Measurements from ENCODE around the gene PCDHB3. TPM values are rescaled to one million over a fixed set of nuclear protein-coding genes. Genes with fewer than 3 reads are reported as not detected.
"Not testable (repeated sequence)": the region's sequence is repeated elsewhere in the genome, so short reads cannot be mapped to it uniquely, and the experiment has no call there.

The PCDHB3 gene
- total and polyA plus RNA-seq, 2 donors (not counting 3 experiments of a cell fraction or from before 2014, with no cell fraction given): 0.22 TPM; not detected in 1

DNA sequence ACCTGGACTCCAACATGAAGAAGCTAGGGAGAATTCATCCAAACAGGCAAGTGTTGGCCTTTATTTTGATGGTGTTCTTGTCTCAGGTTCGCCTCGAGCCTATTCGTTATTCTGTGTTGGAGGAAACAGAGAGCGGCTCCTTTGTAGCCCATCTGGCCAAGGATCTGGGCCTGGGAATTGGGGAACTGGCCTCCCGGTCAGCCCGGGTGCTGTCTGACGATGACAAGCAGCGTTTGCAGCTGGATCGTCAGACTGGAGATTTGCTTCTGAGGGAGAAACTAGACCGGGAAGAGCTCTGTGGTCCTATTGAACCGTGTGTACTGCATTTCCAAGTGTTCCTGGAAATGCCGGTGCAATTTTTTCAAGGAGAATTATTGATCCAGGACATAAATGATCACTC, 21.7 kb downstream of the PCDHB3 start:
- BruUV-seq (replicated peaks): no TSS peak
- Histone ChIP-seq H3K36me3 (ENCODE audit: control insufficient read depth in 2 of 2, extremely low read depth in 1 of 2, insufficient read depth in 2 of 2, low read length in 2 of 2) (no peaks in the 10 kb centered on the region), H3K27me3 (ENCODE audit: control insufficient read depth in 2 of 2, insufficient read depth in 2 of 2, low read length in 2 of 2) (no peaks in the 10 kb centered on the region), H3K9me1 (replicated peaks; ENCODE audit: control insufficient read depth, extremely low read depth, insufficient read depth, low read length) (no peaks in the 10 kb centered on the region), H3K27ac (ENCODE audit: insufficient read depth, low read depth, low read length) (no peak overlapping the region), H3K9ac (replicated peaks; ENCODE audit: extremely low read depth, insufficient read depth, low read length) (no peak overlapping the region), H3K4me2 (ENCODE audit: insufficient read depth, low read length) (no peak overlapping the region), H4K20me1 (replicated peaks; ENCODE audit: control insufficient read depth, extremely low read depth, insufficient read depth, low read length) (no peaks in the 10 kb centered on the region), H3K4me1 (ENCODE audit: control insufficient read depth, extremely low read depth, insufficient read depth, low read length) (no peaks in the 10 kb centered on the region), H3K9me3 (replicated peaks; ENCODE audit: control insufficient read depth, insufficient read depth, low read length) (no peaks in the 10 kb centered on the region), H3K4me3 (replicated peaks in 1 of 3; ENCODE audit: insufficient read depth in 1 of 3, low read depth in 1 of 3, low read length in 3 of 3) (no peak overlapping the region), H3K79me2 (ENCODE audit: control insufficient read depth, insufficient read depth, low read length) (no peaks in the 10 kb centered on the region), H2AFZ (ENCODE audit: low read depth, low read length) (no peak overlapping the region)
- DNase-seq (ENCODE audit: low read depth, low spot score) (no peak), FAIRE-seq (no peak)
- CTCF ChIA-PET: interaction anchor here (0.7 to 0.8 kb wide), 2 partner anchors 32 to 55 kb away, joined by 3 read pairs; partner anchors contain the start of gene PCDHB8
- POLR2A ChIA-PET: no interaction called here
- intact Hi-C loops (cut with micrococcal nuclease) (no loop called here), dilution Hi-C loops (cut with MboI; ENCODE audit: extremely low pct_ligation_motif_present, low sequenced_read_pairs) (no loop called here)
- no peak for TF ChIP-seq MYC (IDR thresholded peaks at IDR 0.05; ENCODE audit: low read depth, low read length)
- TF ChIP-seq JUN (IDR thresholded peaks at IDR 0.05; ENCODE audit: borderline replicate concordance, insufficient read depth, insufficient read length, low read depth): no peak
- TF ChIP-seq CTCF (IDR thresholded peaks at IDR 0.05; ENCODE audit: extremely low read depth in 1 of 2, insufficient read depth in 1 of 2, low read depth in 1 of 2, low read length in 2 of 2): no peak
- TF ChIP-seq POLR2A (IDR thresholded peaks at IDR 0.05; ENCODE audit: low read depth, low read length): no peak
- no peak for TF ChIP-seq GATA2 (IDR thresholded peaks at IDR 0.05; ENCODE audit: insufficient read depth, insufficient read length, low read depth, low read length)
- TF ChIP-seq POLR2AphosphoS5 (IDR thresholded peaks at IDR 0.05; ENCODE audit: insufficient read depth, low read depth, low read length): no peak
- TF ChIP-seq FOS (IDR thresholded peaks at IDR 0.05; ENCODE audit: borderline replicate concordance, insufficient read depth, low read length): no peak
- no peak for TF ChIP-seq EZH2 (IDR thresholded peaks at IDR 0.05; ENCODE audit: borderline replicate concordance, low read depth, low read length, severe bottlenecking)
- TF ChIP-seq, protein P1, sequence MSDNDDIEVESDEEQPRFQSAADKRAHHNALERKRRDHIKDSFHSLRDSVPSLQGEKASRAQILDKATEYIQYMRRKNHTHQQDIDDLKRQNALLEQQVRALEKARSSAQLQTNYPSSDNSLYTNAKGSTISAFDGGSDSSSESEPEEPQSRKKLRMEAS (IDR thresholded peaks at IDR 0.05; ENCODE audit: insufficient read depth, insufficient read length): no peak

GRCh38 chr5:141123396-141124135, 23.3 kb downstream of the PCDHB3 start:
- H3K79me2 ChIP-seq (ENCODE audit: control insufficient read depth, insufficient read depth, low read length); H3K9me1 ChIP-seq (replicated peaks; ENCODE audit: control insufficient read depth, extremely low read depth, insufficient read depth, low read length); H3K4me1 ChIP-seq (ENCODE audit: control insufficient read depth, extremely low read depth, insufficient read depth, low read length); CTCF ChIA-PET; H3K4me3 ChIP-seq (replicated peaks in 1 of 3; ENCODE audit: insufficient read depth in 1 of 3, low read depth in 1 of 3, low read length in 3 of 3); intact Hi-C loops (cut with micrococcal nuclease); H3K27me3 ChIP-seq (ENCODE audit: control insufficient read depth in 2 of 2, insufficient read depth in 2 of 2, low read length in 2 of 2); POLR2A ChIA-PET; H3K4me2 ChIP-seq (ENCODE audit: insufficient read depth, low read length); H3K36me3 ChIP-seq (ENCODE audit: control insufficient read depth in 2 of 2, extremely low read depth in 1 of 2, insufficient read depth in 2 of 2, low read length in 2 of 2); DNase-seq (ENCODE audit: low read depth, low spot score); H3K27ac ChIP-seq (ENCODE audit: insufficient read depth, low read depth, low read length); H3K9ac ChIP-seq (replicated peaks; ENCODE audit: extremely low read depth, insufficient read depth, low read length); FAIRE-seq; dilution Hi-C loops (cut with MboI; ENCODE audit: extremely low pct_ligation_motif_present, low sequenced_read_pairs); H2AFZ ChIP-seq (ENCODE audit: low read depth, low read length); H4K20me1 ChIP-seq (replicated peaks; ENCODE audit: control insufficient read depth, extremely low read depth, insufficient read depth, low read length); BruUV-seq (replicated peaks); H3K9me3 ChIP-seq (replicated peaks; ENCODE audit: control insufficient read depth, insufficient read depth, low read length): not testable (repeated sequence)

All from endothelial cell of umbilical vein (primary cell).